HPDE6-E6E7 (cell line): ENCODE measurements around the gene LRRC37A.
A peak's percentile ranks its signal among the peaks of the same experiment; 100 is the strongest.
"Not testable (repeated sequence)": the region's sequence is repeated elsewhere in the genome, so short reads cannot be mapped to it uniquely, and the experiment has no call there.

Source experiments
- DNase-seq: peaks from one replicate; pipeline ENCODE4 v3.0.0; 2011; ENCODE audit warnings: missing footprints; ENCODE audit errors: extremely low spot score

The LRRC37A gene

GRCh38 chr17:46294831-46295230 lies at the start of gene LRRC37A:
Gene LRRC37A, plus strand, starts transcription at chr17:46295131. Its CDS starts 3 bp downstream, at chr17:46295134.
- not testable (repeated sequence) for DNase-seq

- not testable (repeated sequence) for DNase-seq
Observed at GRCh38 chr17:46249153-46249552, 45.8 kb upstream of the LRRC37A start.

DNA sequence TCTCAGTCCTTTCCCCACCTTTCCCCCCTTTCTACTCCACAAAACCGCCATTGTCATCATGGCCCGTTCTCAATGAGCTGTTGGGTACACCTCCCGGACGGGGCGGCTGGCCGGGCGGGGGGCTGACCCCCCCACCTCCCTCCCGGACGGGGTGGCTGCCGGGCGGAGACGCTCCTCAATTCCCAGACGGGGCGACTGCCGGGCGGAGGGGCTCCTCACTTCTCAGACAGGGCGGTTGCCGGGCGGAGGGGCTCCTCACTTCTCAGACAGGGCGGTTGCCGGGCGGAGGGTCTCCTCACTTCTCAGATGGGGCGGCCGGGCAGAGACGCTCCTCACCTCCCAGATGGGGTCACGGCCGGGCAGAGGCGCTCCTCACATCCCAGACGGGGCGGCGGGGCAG lies 42.1 kb upstream of the LRRC37A start:
- not testable (repeated sequence) for DNase-seq

- peak; percentile 20 for DNase-seq
Observed at GRCh38 chr17:46253722-46254121, 41.2 kb upstream of the LRRC37A start.

DNA sequence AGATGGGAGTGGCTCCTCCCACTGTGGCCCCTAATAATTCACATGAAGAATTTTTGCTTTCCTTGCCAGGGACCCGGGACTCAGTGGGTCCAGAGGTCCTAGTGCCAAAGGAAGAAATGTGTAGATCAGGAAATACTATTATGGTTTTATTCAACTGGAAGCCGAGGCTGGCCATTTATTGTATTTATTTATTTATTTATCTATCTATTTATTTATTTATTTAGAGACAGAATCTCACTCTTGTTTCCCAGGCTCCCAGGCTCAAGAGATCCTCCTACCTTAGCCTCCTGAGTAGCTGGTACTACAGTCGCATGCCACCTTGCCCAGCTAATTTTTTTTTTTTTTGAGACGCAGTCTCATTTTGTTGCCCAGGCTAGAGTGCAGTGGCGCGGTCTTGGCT lies 40.7 kb upstream of the LRRC37A start:
- not testable (repeated sequence) for DNase-seq

DNA sequence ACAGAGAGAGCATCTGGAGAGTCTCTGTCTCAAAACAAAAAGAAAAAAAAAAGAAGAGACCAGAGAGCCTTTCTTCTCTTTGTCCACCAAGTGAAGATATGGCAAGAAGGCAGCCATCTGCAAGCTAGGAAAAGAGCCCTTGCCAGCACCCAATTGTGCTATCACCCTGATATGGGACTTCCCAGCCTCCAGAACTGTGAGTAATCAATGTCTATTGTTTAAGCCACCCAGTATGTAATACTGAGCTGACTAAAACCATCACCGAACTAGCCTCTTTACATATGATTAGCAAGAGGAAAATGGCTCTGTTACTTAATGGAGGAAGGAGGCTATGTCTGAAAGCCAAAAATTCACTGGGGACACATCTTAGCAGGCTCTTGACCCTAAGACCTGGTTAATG lies 38.6 kb upstream of the LRRC37A start:
- not testable (repeated sequence) for DNase-seq

GRCh38 chr17:46259845-46260661 lies 34.9 kb upstream of the LRRC37A start:
- DNase-seq, result not testable (repeated sequence)

DNA sequence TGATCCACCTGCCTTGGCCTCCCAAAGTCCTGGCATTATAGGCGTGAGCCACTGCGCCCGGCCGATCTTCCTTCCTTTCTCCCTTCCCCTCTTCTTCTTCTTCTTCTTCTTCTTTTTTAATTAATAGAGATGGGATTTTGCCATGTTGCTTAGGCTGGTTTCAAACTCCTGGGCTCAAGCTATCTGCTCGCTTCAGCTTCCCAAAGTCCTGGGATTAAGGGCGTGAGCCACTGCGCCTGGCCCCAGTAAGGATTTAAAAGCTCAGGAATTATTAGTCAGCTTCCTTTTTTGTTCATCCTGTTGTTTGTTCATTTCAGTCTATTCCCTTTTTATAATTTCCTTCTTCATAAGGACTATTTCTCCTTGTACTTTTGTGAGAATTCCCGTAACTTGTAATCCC lies 32.7 kb upstream of the LRRC37A start:
- no peak for DNase-seq

DNA sequence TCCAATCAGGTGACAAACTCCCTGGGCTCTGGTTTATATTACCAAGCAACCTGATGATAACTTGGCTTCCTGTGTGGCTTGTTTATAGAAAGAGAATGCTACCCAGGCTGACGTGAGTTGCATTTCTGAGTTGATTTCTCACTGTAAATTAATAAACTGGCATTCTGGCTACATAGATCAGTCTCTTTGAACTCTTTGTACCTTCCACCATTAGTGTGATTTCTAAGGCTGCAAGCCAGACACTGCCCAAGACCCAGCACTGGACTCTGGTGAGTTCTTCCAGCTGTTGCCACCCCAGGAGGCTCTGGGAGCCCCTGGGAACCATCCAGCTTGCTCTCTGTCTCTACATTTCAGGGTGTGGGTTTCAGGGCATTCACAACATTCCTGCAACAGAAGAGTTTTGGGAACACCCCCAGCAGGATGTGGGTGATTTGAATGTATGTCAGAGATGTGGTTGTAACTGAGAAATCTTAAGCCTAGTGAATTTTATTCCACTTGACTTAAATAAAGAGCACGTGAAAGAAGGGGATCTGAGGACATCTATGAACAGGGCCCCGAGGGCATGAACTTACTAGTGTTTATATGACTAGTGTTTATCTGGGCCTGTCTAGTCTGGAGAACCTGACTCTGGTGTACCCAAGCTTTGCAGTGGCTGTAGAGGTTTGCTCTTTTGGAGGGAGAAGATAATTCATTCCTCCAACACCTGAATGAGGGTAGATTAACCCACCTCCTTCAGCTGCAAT lies 30.3 kb upstream of the LRRC37A start:
- peak; percentile 93 for DNase-seq

DNA sequence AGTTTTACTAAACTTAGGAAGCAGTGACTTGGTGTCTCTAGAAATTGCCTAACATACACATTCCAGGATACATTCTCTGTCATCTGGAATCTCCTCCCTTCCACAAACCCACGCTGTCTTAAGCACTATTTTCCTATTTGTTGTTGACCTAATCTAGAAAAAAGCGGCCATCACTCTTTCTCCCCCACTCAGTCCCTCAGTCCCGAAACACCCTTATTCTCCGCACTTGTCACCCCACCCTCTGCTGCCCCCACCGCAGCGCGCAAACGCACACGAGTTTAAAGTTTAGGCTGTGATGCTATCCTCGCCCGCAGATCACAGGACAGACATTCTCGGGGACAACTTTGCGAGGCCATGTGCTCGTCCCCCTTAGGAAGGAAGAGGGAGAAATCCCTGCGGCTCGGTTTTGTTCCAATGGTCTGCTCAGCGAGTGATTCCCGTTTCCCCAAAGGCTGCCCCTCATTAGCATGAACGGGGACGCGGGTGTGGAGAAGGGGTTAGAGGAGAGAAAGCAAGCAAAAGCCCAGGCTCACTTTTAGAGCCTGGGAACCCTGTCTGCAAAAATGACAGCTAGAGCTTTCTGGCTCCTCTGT lies 28.8 kb upstream of the LRRC37A start:
- DNase-seq, result not testable (repeated sequence)

GRCh38 chr17:46266656-46267544 lies 28.0 kb upstream of the LRRC37A start:
- DNase-seq, result peak; percentile 89

DNA sequence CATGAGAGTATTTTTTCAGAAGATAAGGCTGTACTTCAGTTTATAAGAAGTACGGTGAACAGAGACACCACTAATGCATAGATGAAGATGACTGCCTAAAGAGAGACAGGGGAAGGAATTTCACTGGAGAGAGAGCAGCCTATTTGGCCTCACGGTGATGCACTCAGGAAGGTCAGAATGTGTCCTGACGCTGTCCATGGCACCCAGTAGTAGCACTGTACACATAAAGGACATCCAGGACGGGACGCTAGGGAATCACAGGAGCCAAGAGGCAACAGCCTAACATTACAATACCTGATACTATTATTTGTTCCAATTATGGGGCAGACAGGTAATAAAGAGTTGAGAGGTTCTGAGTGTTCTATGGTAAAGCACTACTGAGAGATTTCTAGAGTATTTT lies 24.9 kb upstream of the LRRC37A start:
- DNase-seq, result no peak

DNA sequence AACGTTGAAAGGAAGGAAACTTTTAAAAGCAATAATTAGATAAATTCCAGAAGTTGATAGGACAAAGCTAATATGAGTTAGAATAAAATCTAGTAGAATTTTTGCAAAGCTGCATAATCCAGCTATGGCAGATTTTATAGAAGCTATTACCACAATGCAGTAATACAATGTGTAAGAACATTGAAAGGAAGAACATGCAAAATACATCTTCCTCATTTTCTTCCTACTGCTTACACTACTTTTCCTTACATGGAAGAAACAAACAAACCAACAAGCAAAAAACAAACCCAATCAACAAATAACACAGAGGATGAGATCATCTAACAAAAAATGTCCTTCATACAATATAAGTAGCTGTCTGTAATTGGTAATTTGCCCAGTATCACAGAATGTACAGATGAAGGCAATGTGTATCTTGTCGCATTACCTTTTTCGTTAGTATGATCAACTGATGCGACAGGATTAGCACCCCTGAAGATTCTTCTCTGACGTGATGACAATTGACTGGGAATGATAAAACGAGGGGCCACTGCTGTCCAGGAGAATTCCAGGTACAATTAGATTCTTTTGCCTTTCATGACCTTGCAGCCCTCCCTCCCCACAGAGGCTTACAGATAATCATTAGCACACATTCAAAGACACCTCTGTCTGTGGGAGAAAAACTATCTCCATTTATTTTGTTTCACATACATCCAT lies 21.2 kb upstream of the LRRC37A start:
- no peak for DNase-seq

DNA sequence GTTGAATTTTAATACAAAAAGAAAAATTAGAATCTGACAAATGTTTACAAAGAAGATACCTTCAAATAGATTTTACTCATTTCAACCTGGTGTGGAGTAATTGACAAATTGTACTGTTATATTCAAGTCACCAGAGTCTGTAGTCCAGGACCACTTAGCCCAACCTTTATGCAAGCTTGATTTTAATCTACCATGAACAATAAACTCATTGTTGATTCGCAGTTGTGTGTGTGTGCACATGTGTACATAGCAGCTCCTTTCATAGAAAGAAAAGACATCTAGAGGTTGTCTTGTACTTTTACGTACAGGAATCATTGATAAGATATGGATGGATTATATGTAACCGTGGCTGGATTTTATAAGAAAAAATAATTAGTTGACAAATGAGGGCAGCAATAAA lies 20.7 kb upstream of the LRRC37A start:
- DNase-seq, result no peak

DNA sequence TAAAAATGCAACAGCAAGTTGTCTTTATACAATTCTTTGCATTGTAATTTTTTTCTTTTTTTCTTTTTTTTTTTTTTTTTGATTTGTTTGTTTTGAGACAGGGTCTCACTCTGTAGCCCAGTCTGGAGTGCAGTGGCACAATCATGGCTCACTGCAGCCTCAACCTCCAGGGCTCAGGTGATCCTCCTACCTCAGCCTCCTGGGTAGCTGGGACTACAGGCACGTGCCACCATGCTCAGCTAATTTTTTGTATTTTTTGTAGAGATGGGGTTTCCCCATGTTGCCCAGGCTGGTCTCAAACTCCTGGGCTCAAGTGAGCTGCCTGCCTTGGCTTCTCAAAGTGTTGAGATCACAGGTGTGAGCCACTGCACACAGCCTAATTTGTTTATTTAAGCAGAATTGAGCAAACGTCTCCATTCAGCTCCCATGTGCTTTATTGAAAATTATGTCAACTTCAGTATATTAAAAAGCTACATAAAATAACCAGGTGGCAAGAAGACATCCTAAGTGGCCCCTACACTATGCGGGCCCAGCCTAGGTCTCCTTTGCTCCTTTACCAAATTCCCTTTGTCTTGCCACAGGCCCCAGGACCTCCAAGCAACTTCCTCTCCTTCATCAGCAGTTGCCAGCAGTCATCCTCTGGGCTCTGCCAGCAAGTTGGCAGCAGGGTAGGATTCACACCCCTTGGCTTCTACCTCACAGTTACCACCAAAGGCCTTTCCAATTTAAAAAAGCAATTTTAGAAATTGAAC lies 18.0 kb upstream of the LRRC37A start:
- not testable (repeated sequence) for DNase-seq

GRCh38 chr17:46281336-46281735 lies 13.6 kb upstream of the LRRC37A start:
- DNase-seq, result not testable (repeated sequence)

DNA sequence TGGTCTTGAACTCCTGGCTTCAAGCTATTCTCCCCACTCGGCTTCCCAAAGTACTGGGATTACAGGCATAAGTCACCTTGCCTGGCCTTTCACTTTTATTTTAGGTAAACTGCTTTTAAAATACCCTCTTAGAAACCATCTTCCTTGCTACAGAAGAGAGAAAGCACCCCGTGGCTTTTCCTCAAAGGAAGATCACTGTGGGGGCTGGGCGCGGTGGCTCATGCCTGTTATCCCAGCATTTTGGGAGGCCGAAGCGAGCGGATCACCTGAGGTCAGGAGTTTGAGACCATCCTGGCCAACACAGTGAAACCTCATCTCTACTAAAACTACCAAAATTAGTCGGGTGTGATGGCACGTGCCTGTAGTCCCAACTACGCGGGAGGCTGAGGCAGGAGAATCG lies 12.3 kb upstream of the LRRC37A start:
- DNase-seq, result not testable (repeated sequence)

- not testable (repeated sequence) for DNase-seq
Observed at GRCh38 chr17:46284467-46284866, 10.5 kb upstream of the LRRC37A start.

DNA sequence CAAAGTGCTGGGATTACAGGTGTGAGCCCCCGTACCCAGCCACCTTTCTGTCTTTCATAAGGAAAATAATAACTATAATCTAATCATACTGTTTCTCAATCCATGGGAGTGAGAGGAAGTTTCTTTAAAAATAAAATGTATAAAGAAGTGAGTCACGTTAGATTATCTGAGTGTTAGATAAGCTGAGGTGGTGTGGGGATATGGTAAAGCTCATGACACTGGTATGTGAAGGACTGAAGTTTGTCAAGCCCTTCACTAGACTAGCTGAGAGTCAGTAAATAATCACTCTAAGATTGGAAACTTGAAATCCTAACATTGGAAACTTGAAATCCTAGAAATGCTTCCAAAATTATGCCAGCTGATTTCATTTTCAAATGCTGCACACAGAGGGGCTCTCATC lies 9.4 kb upstream of the LRRC37A start:
- DNase-seq, result not testable (repeated sequence)

DNA sequence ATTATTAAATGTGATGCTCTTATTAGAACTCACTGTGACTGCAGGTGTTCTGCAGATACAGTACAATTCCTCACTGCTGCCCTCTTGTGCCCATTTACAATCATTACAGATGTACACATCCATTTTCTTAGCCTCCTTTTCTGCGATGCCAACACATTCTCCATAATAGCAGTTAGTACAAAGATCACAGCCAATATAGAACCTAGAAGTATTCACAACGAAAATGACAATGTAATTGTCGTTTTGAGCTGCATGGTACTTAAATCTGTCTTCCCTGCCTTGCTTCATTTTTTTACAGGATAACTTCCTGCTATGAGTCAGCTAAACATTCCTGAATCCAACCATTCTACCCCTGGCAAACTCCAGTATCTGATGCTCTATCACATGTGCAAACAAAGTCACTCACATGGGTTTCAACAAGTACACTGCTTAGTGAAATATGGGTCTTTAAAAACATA lies 8.1 kb upstream of the LRRC37A start:
- DNase-seq, result not testable (repeated sequence)
